ENCODE results near the gene ANTKMT.

- TF ChIP-seq CTCF (IDR thresholded peaks at IDR 0.05) (no peak), EZH2 (IDR thresholded peaks at IDR 0.05) (no peak), EZH2phosphoT487 (IDR thresholded peaks at IDR 0.05) (no peak)
Measured at GRCh38 chr16:749010-749409, 28.1 kb downstream of the ANTKMT start.
